ENCODE data around the gene GPR173.
A peak's percentile ranks its signal among the peaks of the same experiment; 100 is the strongest.

Gene GPR173

GRCh38 chrX:53048169-53049126 lies at the start of gene GPR173:
Gene GPR173 (plus strand): TSS chrX:53048789. CDS start chrX:53076622, 27,833 bp downstream.
- no peak for DNase-seq
- in situ Hi-C loops (cut with MboI; ENCODE audit: low pct_unique_long_range_greater_than_20kb, low sequenced_read_pairs): no loop called here

- no peak for DNase-seq
- in situ Hi-C loops (cut with MboI; ENCODE audit: low pct_unique_long_range_greater_than_20kb, low sequenced_read_pairs): no loop called here
Measured at GRCh38 chrX:53000447-53001135, 48.0 kb upstream of the GPR173 start.

DNA sequence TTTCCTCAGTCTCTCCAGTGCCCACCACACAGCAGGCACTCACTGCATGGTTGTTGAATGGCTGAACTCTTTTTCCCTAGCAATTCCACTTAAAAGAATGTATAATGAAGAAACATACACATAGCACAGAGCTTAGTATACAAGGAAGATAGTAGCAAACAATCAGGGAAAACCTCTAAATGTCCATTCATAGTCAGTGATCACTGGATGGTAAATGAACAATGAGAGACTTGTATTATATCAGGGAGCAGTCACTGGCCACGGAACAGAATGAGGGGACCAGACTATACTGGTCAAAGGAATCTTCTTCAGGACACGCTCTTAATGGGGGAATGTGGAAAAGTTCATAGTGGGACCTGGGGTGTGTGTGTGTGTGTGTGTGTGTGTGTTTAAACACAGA lies 46.6 kb upstream of the GPR173 start:
- DNase-seq: no peak
- in situ Hi-C loops (cut with MboI; ENCODE audit: low pct_unique_long_range_greater_than_20kb, low sequenced_read_pairs): no loop called here

DNA sequence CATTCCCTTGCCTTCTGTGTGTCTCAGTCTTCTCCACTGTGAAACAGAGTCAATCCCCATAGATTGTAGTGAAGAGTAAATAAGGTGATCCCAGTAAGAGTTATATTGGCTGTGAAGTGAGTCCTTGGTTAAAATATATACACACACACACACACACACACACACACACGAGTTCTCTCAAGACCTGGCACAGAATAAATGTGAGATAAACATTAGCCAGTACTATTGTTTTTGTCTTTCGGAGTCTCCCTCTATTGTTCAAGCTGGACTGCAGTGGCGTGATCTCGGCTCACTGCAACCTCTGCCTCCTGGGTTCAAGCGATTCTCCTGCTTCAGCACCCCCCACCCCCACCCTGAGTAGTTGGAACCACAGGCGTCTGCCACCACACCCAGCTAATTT lies 45.5 kb upstream of the GPR173 start:
- in situ Hi-C loops (cut with MboI; ENCODE audit: low pct_unique_long_range_greater_than_20kb, low sequenced_read_pairs): no loop called here
- no peak for DNase-seq

DNA sequence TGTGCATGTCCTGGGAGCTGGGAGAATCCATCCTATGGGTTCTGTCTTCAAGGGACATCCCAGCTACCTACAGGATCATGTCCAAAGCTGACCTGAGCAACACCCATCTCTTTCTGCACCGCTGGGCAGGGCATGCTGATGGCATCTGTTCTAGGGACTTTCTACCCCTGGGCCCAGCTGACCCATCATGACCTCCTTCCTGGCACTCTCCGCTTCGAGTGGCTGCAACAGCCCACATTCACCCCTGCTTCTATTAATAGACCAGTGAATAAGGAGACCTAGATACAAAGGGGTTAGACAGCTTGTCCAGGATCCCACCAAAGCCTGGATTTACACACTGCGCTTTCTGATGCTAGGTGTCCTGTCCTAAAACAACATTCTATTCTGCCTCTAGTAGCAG lies 44.6 kb upstream of the GPR173 start:
- no peak for DNase-seq
- in situ Hi-C loops (cut with MboI; ENCODE audit: low pct_unique_long_range_greater_than_20kb, low sequenced_read_pairs): no loop called here

DNA sequence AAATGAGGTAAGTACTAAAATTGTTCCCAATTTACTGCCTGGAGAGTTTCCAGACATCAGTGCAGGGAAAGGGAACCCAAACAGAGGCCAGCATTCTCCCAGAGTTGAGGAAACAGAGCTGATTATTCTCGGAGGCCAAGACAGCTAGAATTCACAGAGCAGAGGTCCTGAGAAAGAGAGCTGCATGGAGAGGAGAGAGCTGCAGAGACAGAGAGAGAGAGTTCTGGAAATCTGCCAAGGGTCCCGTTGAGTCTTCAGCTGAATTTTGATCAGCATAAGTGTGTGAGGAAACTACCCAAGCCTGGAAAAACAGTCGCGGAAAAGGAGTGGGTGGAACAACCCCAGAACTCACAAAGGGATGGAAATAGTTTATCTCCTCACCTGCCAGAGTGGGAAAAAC lies 43.8 kb upstream of the GPR173 start:
- DNase-seq: no peak
- in situ Hi-C loops (cut with MboI; ENCODE audit: low pct_unique_long_range_greater_than_20kb, low sequenced_read_pairs): no loop called here

- in situ Hi-C loops (cut with MboI; ENCODE audit: low pct_unique_long_range_greater_than_20kb, low sequenced_read_pairs): no loop called here
- no peak for DNase-seq
Measured at GRCh38 chrX:53005327-53005726, 43.3 kb upstream of the GPR173 start.

- DNase-seq: no peak
- in situ Hi-C loops (cut with MboI; ENCODE audit: low pct_unique_long_range_greater_than_20kb, low sequenced_read_pairs): no loop called here
Measured at GRCh38 chrX:53009032-53009431, 39.6 kb upstream of the GPR173 start.

DNA sequence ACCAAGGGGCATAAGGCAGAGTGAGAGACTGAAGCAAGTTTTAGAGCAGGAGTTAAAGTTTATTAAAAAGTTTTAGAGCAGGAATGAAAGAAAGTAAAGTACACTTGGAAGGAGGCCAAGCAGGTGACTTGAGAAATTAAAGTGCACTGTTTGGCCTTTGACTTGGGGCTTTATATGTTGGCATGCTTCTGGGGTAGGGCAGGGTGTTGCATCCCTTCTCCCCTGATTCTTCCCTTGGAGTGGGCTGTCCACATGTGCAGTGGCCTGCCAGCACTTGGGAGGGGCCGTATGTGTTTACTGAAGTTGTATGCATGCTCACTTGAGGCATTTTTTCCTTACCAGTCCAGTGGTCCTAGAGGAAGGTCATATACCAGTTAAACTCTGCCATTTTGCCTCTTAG lies 35.3 kb upstream of the GPR173 start:
- in situ Hi-C loops (cut with MboI; ENCODE audit: low pct_unique_long_range_greater_than_20kb, low sequenced_read_pairs): no loop called here
- DNase-seq: no peak

DNA sequence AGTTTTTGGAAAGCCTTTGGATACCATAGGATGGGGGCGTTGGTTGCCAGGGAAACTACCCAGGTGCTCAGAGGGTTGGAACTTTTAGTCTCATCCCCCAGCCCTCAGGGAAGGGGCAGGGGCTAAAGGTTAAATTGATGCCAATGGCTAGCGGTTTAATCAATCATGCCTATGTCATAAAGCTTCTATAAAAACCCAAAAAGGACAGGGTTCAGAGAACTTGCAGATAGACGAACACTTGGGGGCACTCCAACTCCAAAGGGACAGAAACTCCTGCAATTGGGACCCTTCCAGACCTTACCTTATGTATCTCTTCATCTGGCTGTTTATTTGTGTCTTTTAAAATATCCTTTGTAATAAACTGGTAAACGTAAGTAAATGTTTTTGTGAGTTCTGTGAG lies 30.0 kb upstream of the GPR173 start:
- no peak for DNase-seq
- in situ Hi-C loops (cut with MboI; ENCODE audit: low pct_unique_long_range_greater_than_20kb, low sequenced_read_pairs): no loop called here

- in situ Hi-C loops (cut with MboI; ENCODE audit: low pct_unique_long_range_greater_than_20kb, low sequenced_read_pairs): no loop called here
- DNase-seq: no peak
Measured at GRCh38 chrX:53022381-53022780, 26.2 kb upstream of the GPR173 start.

DNA sequence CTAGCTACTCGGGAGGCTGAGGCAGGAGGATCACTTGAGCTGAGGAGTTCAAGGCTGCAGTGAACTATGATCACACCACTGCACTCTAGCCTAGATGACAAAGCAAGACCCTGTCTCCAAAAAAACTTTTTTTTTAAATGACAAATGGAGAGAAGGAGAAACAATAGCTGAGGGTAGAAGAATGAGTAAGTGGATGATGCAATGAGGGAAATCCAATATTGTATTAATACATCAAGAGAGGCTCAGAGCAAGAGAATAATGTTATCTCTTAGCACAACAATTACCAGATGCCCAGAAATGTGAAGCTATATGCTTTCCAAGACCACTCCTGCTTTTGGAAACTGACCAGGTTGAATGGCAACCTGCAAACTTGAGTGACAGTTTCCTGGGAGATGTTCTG lies 19.9 kb upstream of the GPR173 start:
- DNase-seq: no peak
- in situ Hi-C loops (cut with MboI; ENCODE audit: low pct_unique_long_range_greater_than_20kb, low sequenced_read_pairs): no loop called here

DNA sequence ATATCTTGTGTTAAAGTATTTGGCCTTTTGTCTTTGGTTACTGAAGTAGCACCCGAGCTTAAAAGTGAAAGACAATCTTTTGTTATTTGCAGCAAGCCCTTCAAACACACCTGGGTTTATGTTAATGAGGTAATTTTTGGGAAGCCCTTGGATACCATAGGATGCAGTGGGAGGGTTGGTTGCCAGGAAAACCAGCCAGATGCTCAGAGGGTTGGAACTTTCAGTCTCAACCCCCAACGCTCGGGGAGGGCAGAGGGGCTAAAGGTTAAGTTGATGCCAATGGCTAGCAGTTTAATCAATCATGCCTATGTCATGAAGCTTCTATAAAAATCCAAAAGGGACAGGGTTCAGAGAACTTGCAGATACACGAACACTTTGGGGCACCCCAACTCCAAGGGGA lies 17.2 kb upstream of the GPR173 start:
- in situ Hi-C loops (cut with MboI; ENCODE audit: low pct_unique_long_range_greater_than_20kb, low sequenced_read_pairs): no loop called here
- DNase-seq: no peak

DNA sequence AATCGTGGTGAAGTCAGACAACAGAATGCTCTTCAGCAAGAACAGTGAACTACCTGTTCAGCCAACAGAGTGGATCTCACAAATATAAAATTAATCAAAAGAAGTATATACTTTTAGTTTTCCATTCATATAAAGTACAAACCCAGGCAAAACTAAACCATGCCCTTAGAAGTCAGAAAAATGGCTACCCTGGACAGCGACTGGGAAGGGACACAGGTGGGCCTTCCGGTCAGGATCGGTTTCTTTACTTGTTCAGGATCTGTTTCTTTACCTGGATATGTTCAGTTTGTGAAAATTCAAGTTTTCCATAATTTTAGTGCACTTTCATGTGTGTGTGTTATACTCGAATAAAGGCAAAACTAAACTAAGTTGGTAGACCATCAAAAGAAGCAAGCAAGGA lies 12.4 kb upstream of the GPR173 start:
- no peak for DNase-seq

DNA sequence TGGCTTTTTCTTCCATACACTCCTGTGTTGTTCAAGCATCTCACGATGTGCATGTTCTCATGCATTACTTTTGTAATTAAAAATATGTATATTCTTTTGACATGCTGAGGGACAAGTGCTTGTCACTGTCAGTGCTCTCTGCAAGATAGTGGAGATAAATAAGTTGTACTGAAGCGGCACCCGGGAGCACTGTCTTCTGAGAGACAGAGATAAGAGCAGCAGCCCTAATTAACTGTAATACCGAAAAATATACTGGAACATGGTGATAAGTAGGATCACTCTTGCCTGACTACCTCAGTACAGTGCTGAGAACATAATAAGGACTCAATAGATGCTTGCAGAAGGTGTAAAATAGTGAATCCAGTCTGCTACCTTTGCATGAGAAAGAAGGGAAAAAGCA lies 9.4 kb upstream of the GPR173 start:
- in situ Hi-C loops (cut with MboI; ENCODE audit: low pct_unique_long_range_greater_than_20kb, low sequenced_read_pairs): no loop called here
- DNase-seq: no peak

More for the DNA sequence above, 12.4 kb upstream of the GPR173 start:
- in situ Hi-C loops (cut with MboI; ENCODE audit: low pct_unique_long_range_greater_than_20kb, low sequenced_read_pairs): no loop called here

DNA sequence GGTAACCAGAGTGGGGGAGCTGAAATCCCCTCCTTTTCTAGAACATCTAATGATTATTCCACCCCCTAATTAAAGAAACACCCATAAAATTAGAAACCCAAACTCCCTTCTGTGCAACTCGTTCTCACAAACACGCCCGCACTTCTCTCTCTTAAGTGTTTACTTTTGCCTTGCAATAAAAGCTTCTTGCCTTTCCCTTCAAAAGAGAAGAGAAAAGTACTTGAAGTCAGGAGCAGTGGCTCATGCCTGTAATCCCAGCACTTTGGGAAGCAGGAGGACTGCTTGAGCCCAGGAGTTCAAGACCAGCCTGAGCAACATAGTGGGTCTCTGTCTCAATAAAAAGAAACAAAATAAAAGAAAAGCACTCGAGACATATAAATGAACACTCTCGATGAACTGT lies 3.6 kb upstream of the GPR173 start:
- in situ Hi-C loops (cut with MboI; ENCODE audit: low pct_unique_long_range_greater_than_20kb, low sequenced_read_pairs): no loop called here
- DNase-seq: no peak

GRCh38 chrX:53047228-53047627 lies 1.4 kb upstream of the GPR173 start:
- peak; percentile 3 for DNase-seq
- in situ Hi-C loops (cut with MboI; ENCODE audit: low pct_unique_long_range_greater_than_20kb, low sequenced_read_pairs): no loop called here

DNA sequence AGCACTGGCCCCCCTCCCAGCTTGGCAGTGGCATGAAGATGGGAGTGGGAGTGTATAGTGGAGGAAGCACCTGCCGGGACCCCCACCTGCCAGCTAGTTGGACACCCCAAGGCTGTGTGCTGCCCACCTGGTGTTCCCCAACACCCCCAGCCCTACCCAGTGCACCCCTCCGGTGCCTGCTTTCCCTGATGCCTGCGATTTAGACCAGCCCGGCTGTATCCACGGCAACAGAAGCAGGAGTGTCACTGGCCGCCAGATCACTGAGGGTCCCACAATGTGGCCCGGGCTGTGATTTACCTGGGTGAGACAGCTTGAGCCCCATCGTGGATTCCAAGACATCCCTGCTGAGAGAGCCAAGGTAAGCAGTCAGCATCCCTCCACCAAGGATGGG lies 533 bp downstream of the GPR173 start:
- in situ Hi-C loops (cut with MboI; ENCODE audit: low pct_unique_long_range_greater_than_20kb, low sequenced_read_pairs): no loop called here
- DNase-seq: no peak

- in situ Hi-C loops (cut with MboI; ENCODE audit: low pct_unique_long_range_greater_than_20kb, low sequenced_read_pairs): no loop called here
- no peak for DNase-seq
Measured at GRCh38 chrX:53050841-53051240, 2.3 kb downstream of the GPR173 start.

DNA sequence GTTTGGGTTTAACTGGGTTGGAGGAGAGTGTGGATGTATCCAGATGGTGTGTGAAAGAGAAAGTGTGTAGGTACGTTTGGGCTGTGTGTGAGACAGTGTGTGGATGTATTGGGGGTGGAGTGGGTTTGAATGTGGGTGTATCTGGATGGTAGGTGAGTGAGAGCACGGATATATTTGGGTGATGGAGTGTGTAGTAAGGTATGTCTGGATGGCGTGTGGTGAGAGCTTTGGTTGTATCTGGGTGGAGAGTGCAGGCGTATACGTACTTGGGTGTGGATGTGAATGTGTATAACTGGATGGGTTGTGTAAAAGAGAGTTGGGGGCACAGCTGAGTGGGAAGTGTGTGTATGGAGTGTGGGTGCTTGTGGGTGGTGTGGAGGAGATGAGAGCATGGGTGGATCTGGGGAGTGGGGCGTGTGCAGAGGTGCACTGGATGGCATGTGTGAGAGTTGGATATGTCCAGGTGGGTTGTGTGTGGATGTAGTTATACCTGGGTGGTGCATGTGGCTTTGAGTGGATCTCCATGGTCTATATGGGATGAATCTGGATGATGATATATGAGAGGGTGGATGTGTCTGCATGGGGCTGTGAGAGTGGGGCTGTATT lies 6.8 kb downstream of the GPR173 start:
- in situ Hi-C loops (cut with MboI; ENCODE audit: low pct_unique_long_range_greater_than_20kb, low sequenced_read_pairs): no loop called here
- DNase-seq: no peak
